ENCODE data around the gene SLC38A8. TPM values are rescaled to one million over a fixed set of nuclear protein-coding genes. Genes with fewer than 3 reads are reported as not detected.

SLC38A8 gene
- total and polyA plus RNA-seq, 4 donors: 0.08 to 1.0 (median 0.32) TPM

DNA sequence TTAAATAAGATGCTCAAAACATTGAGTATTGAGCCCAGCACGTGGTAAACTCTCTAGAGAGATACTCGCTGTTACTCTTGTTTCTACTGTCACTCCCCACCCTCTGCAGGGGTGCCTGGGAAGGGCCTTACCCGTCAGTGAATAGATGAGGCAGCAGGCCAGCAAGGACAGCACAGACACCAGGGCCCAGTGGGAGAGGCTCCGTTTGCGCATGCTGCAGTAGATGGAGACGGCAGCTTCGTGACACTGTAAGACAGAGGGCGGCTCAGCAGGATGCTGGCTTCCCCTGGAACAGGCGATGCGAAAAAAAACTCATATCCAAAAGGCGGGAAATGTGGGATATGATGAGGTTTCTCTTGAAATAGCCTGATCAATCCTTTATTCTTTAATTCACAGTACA is 20.0 kb downstream of the SLC38A8 start:
- Histone ChIP-seq H3K27ac (ENCODE audit: low read depth in 1 of 2, low read length in 2 of 2) (no peak overlapping the region), H3K4me3 (ENCODE audit: low read depth in 1 of 3, low read length in 3 of 3) (no peak overlapping the region), H3K27me3 (ENCODE audit: control insufficient read depth in 4 of 4, insufficient read depth in 4 of 4, low read length in 3 of 4) (no peaks in the 10 kb centered on the region), H3K4me1 (ENCODE audit: control insufficient read depth in 4 of 4, insufficient read depth in 4 of 4, low read length in 3 of 4) (no peaks in the 10 kb centered on the region), H3K36me3 (ENCODE audit: control insufficient read depth in 4 of 4, insufficient read depth in 3 of 4, low read depth in 1 of 4, low read length in 3 of 4) (no peaks in the 10 kb centered on the region), H3K9ac (ENCODE audit: low read depth in 1 of 2, low read length in 2 of 2) (no peak overlapping the region), H3K9me3 (ENCODE audit: control insufficient read depth in 4 of 4, low read length in 3 of 4) (peaks cover 0 to 18% (median 4%) of the 10 kb centered on the region in 4 donors)
- WGBS: 87% methylated on average over 11 of the region's 11 CpGs
- TF ChIP-seq, protein P1, sequence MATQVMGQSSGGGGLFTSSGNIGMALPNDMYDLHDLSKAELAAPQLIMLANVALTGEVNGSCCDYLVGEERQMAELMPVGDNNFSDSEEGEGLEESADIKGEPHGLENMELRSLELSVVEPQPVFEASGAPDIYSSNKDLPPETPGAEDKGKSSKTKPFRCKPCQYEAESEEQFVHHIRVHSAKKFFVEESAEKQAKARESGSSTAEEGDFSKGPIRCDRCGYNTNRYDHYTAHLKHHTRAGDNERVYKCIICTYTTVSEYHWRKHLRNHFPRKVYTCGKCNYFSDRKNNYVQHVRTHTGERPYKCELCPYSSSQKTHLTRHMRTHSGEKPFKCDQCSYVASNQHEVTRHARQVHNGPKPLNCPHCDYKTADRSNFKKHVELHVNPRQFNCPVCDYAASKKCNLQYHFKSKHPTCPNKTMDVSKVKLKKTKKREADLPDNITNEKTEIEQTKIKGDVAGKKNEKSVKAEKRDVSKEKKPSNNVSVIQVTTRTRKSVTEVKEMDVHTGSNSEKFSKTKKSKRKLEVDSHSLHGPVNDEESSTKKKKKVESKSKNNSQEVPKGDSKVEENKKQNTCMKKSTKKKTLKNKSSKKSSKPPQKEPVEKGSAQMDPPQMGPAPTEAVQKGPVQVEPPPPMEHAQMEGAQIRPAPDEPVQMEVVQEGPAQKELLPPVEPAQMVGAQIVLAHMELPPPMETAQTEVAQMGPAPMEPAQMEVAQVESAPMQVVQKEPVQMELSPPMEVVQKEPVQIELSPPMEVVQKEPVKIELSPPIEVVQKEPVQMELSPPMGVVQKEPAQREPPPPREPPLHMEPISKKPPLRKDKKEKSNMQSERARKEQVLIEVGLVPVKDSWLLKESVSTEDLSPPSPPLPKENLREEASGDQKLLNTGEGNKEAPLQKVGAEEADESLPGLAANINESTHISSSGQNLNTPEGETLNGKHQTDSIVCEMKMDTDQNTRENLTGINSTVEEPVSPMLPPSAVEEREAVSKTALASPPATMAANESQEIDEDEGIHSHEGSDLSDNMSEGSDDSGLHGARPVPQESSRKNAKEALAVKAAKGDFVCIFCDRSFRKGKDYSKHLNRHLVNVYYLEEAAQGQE (IDR thresholded peaks at IDR 0.05): no peak
- no peak for TF ChIP-seq HNF4A (conservative IDR thresholded peaks at IDR 0.05)
- TF ChIP-seq RAD21 (IDR thresholded peaks at IDR 0.05): no peak
- no peak for TF ChIP-seq FOXA1 (IDR thresholded peaks at IDR 0.05)
- no peak for DNase-seq (ENCODE audit: low spot score)

DNA sequence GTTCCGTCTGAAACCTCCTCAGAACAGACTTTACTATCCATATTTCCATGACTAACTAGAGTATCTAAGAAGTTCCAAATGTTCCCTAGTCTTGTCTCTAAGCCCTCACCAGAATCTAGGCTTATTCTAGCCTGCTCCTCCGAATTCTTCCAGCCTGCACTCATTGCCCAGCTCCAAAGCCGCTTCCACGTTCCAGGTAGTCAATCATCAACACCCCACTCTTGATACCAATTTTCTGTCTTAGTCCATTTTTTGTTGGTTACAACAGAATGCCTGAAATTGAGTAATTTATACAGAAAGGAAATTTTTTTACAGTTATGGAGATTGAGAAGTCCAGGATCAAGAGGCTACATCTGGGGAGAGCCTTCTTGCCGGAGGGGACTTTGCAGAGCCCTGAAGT is 21.1 kb downstream of the SLC38A8 start:
- peaks cover 0 to 18% (median 4%) of the 10 kb centered on the region in 4 donors for H3K9me3 ChIP-seq (ENCODE audit: control insufficient read depth in 4 of 4, low read length in 3 of 4)
- no peaks in the 10 kb centered on the region for H3K27me3 ChIP-seq (ENCODE audit: control insufficient read depth in 4 of 4, insufficient read depth in 4 of 4, low read length in 3 of 4)
- no peaks in the 10 kb centered on the region for H3K4me1 ChIP-seq (ENCODE audit: control insufficient read depth in 4 of 4, insufficient read depth in 4 of 4, low read length in 3 of 4)
- WGBS: 83% methylated on average over 5 of the region's 5 CpGs
- TF ChIP-seq, protein P2, sequence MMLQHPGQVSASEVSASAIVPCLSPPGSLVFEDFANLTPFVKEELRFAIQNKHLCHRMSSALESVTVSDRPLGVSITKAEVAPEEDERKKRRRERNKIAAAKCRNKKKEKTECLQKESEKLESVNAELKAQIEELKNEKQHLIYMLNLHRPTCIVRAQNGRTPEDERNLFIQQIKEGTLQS (IDR thresholded peaks at IDR 0.05): no peak
- TF ChIP-seq, protein P3, sequence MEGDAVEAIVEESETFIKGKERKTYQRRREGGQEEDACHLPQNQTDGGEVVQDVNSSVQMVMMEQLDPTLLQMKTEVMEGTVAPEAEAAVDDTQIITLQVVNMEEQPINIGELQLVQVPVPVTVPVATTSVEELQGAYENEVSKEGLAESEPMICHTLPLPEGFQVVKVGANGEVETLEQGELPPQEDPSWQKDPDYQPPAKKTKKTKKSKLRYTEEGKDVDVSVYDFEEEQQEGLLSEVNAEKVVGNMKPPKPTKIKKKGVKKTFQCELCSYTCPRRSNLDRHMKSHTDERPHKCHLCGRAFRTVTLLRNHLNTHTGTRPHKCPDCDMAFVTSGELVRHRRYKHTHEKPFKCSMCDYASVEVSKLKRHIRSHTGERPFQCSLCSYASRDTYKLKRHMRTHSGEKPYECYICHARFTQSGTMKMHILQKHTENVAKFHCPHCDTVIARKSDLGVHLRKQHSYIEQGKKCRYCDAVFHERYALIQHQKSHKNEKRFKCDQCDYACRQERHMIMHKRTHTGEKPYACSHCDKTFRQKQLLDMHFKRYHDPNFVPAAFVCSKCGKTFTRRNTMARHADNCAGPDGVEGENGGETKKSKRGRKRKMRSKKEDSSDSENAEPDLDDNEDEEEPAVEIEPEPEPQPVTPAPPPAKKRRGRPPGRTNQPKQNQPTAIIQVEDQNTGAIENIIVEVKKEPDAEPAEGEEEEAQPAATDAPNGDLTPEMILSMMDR (IDR thresholded peaks at IDR 0.05; ENCODE audit: low read depth, low read length, missing input control): no peak
- TF ChIP-seq, protein P4, sequence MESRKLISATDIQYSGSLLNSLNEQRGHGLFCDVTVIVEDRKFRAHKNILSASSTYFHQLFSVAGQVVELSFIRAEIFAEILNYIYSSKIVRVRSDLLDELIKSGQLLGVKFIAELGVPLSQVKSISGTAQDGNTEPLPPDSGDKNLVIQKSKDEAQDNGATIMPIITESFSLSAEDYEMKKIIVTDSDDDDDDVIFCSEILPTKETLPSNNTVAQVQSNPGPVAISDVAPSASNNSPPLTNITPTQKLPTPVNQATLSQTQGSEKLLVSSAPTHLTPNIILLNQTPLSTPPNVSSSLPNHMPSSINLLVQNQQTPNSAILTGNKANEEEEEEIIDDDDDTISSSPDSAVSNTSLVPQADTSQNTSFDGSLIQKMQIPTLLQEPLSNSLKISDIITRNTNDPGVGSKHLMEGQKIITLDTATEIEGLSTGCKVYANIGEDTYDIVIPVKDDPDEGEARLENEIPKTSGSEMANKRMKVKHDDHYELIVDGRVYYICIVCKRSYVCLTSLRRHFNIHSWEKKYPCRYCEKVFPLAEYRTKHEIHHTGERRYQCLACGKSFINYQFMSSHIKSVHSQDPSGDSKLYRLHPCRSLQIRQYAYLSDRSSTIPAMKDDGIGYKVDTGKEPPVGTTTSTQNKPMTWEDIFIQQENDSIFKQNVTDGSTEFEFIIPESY (IDR thresholded peaks at IDR 0.05): no peak
- no peak for TF ChIP-seq RXRA (IDR thresholded peaks at IDR 0.05)
- no peak for TF ChIP-seq HNF4G (IDR thresholded peaks at IDR 0.05)
- no peak for DNase-seq (ENCODE audit: low spot score)
- H3K36me3 ChIP-seq (ENCODE audit: control insufficient read depth in 4 of 4, insufficient read depth in 3 of 4, low read depth in 1 of 4, low read length in 3 of 4): no peaks in the 10 kb centered on the region
- H3K27ac ChIP-seq (ENCODE audit: low read depth in 1 of 2, low read length in 2 of 2): no peak overlapping the region
- no peak overlapping the region for H3K4me3 ChIP-seq (ENCODE audit: low read depth in 1 of 3, low read length in 3 of 3)
- H3K9ac ChIP-seq (ENCODE audit: low read depth in 1 of 2, low read length in 2 of 2): no peak overlapping the region

DNA sequence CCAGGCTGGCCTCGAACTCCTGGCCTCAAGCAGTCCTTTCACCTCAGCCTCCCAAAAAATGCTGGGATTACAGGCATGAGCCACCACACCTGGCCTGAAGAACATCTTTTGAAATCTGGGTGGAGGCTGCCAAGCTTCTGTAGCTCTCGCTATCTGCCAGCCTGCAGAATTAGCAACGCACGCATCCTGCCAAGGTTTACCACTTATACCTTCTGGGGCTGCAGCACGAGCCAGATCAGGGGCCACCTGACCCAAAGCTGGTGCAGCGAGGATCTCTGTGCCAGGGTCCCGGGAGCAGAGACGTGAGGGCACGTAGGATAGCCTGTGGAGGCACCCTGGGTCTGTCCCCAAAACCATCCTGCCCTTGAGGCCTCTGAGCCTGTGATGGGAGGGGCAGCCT is 22.2 kb downstream of the SLC38A8 start:
- Histone ChIP-seq H3K36me3 (ENCODE audit: control insufficient read depth in 4 of 4, insufficient read depth in 3 of 4, low read depth in 1 of 4, low read length in 3 of 4) (no peaks in the 10 kb centered on the region), H3K9ac (ENCODE audit: low read depth in 1 of 2, low read length in 2 of 2) (no peak overlapping the region), H3K27me3 (ENCODE audit: control insufficient read depth in 4 of 4, insufficient read depth in 4 of 4, low read length in 3 of 4) (no peaks in the 10 kb centered on the region), H3K9me3 (ENCODE audit: control insufficient read depth in 4 of 4, low read length in 3 of 4) (peaks cover 0 to 18% (median 4%) of the 10 kb centered on the region in 4 donors), H3K27ac (ENCODE audit: low read depth in 1 of 2, low read length in 2 of 2) (no peak overlapping the region), H3K4me1 (ENCODE audit: control insufficient read depth in 4 of 4, insufficient read depth in 4 of 4, low read length in 3 of 4) (no peaks in the 10 kb centered on the region), H3K4me3 (ENCODE audit: low read depth in 1 of 3, low read length in 3 of 3) (no peak overlapping the region)
- TF ChIP-seq RAD21 (IDR thresholded peaks at IDR 0.05) (no peak), SP1 (IDR thresholded peaks at IDR 0.05) (no peak), HNF4G (IDR thresholded peaks at IDR 0.05) (no peak), JUND (IDR thresholded peaks at IDR 0.05) (no peak)
- TF ChIP-seq, protein P3 (IDR thresholded peaks at IDR 0.05; ENCODE audit: low read depth, low read length, missing input control): no peak
- no peak for DNase-seq (ENCODE audit: low spot score)
- 94% methylated on average over 9 of the region's 9 CpGs for WGBS

All from liver (tissue), 9 donors.